ENCODE measurements around the gene GLRA1. TPM values are rescaled to one million over a fixed set of nuclear protein-coding genes. Genes with fewer than 3 reads are reported as not detected.

Gene GLRA1
- total RNA-seq, 1 experiment from 2014 or later: not detected

DNA sequence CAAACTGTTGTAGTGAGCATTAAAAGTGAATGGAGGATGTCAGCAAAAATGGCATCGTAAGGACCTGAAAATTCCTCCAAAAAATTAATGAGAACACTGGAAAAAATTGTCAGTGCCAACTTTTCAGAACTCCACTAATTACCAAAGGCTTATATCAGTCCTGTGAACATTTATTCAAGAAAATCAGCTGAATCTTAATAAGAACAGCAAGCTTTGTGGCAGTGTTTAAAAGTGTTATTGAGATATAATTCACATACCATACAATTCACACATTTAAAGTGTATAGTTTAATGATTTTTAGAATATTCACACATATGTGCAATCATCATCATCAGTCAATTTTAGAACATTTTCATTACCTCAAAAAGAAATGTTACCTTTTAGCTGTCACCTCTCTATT is 95.3 kb downstream of the GLRA1 start:
- no peaks in the 10 kb centered on the region for H3K4me1 ChIP-seq (ENCODE audit: insufficient read depth, low read length)
- ATAC-seq: no peak
- no peak overlapping the region for H2AFZ ChIP-seq (ENCODE audit: low read length)
- no peaks in the 10 kb centered on the region for H3K79me2 ChIP-seq (ENCODE audit: low read length)
- H3K36me3 ChIP-seq (ENCODE audit: low read depth, low read length): no peaks in the 10 kb centered on the region
- no peaks in the 10 kb centered on the region for H4K20me1 ChIP-seq (ENCODE audit: low read length)
- H3K4me3 ChIP-seq (ENCODE audit: low read length): no peak overlapping the region
- ChIA-PET POLR2A (ENCODE audit: unreplicated experiment) (no interaction called here), CTCF (no interaction called here)
- BruUV-seq (replicated peaks): no TSS peak
- no peak overlapping the region for H3K4me2 ChIP-seq (ENCODE audit: low read length)
- no peaks in the 10 kb centered on the region for H3F3A ChIP-seq (ENCODE audit: low read length, unreplicated experiment)
- H3K9me2 ChIP-seq (replicated peaks; ENCODE audit: low read length): no peaks in the 10 kb centered on the region
- DNase-seq: no peak
- no peak for TF ChIP-seq EZH2 (IDR thresholded peaks at IDR 0.05; ENCODE audit: low read length, unreplicated experiment)
- TF ChIP-seq EZH2phosphoT487 (IDR thresholded peaks at IDR 0.05; ENCODE audit: borderline replicate concordance, low read length): no peak
- TF ChIP-seq, protein P1, sequence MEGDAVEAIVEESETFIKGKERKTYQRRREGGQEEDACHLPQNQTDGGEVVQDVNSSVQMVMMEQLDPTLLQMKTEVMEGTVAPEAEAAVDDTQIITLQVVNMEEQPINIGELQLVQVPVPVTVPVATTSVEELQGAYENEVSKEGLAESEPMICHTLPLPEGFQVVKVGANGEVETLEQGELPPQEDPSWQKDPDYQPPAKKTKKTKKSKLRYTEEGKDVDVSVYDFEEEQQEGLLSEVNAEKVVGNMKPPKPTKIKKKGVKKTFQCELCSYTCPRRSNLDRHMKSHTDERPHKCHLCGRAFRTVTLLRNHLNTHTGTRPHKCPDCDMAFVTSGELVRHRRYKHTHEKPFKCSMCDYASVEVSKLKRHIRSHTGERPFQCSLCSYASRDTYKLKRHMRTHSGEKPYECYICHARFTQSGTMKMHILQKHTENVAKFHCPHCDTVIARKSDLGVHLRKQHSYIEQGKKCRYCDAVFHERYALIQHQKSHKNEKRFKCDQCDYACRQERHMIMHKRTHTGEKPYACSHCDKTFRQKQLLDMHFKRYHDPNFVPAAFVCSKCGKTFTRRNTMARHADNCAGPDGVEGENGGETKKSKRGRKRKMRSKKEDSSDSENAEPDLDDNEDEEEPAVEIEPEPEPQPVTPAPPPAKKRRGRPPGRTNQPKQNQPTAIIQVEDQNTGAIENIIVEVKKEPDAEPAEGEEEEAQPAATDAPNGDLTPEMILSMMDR (conservative IDR thresholded peaks at IDR 0.05; ENCODE audit: low read depth, low read length): no peak
- H3K9ac ChIP-seq (ENCODE audit: low read length): no peak overlapping the region
- no peaks in the 10 kb centered on the region for H3K27me3 ChIP-seq (ENCODE audit: low read length)
- no peaks in the 10 kb centered on the region for H3K9me3 ChIP-seq (ENCODE audit: low read length)
- intact Hi-C loops (cut with micrococcal nuclease): loop anchor here (5.0 kb wide), 1 partner anchor 518 kb away; no protein-coding TSS in a partner anchor
- no peak overlapping the region for H3K27ac ChIP-seq (ENCODE audit: low read length)

DNA sequence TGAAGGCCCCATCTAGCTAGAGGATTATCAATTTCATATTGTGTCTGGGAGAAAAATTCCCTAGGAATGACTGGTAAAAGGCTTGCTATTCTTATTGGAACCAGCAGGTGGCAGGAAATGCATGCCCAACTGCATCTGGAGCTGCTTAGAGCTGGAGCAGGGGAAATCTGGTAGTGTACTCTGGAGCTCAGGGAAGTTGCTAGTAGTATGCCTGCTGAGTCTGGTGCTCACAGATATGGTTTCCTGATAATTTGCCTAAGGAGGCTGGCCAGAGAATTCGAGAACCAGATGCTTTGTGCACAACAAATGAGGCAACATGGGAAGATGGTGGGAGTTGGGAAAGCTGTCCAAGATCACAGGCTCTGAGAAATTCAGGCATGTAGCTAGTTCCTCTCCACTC is 99.2 kb downstream of the GLRA1 start:
- ChIA-PET POLR2A (ENCODE audit: unreplicated experiment) (no interaction called here), CTCF (interaction anchor here (0.5 to 1.9 kb wide), 7 partner anchors 43 to 663 kb away, joined by 3 to 23 read pairs (median 8); no protein-coding TSS in a partner anchor)
- no peaks in the 10 kb centered on the region for H3K79me2 ChIP-seq (ENCODE audit: low read length)
- H3K4me1 ChIP-seq (ENCODE audit: insufficient read depth, low read length): no peaks in the 10 kb centered on the region
- TF ChIP-seq EZH2 (IDR thresholded peaks at IDR 0.05; ENCODE audit: low read length, unreplicated experiment) (no peak), EZH2phosphoT487 (IDR thresholded peaks at IDR 0.05; ENCODE audit: borderline replicate concordance, low read length) (no peak)
- TF ChIP-seq, protein P1 (conservative IDR thresholded peaks at IDR 0.05; ENCODE audit: low read depth, low read length): peak; percentile 94
- no peaks in the 10 kb centered on the region for H3K27me3 ChIP-seq (ENCODE audit: low read length)
- no peaks in the 10 kb centered on the region for H4K20me1 ChIP-seq (ENCODE audit: low read length)
- no peaks in the 10 kb centered on the region for H3K9me2 ChIP-seq (replicated peaks; ENCODE audit: low read length)
- H3K36me3 ChIP-seq (ENCODE audit: low read depth, low read length): no peaks in the 10 kb centered on the region
- no peaks in the 10 kb centered on the region for H3F3A ChIP-seq (ENCODE audit: low read length, unreplicated experiment)
- H3K4me3 ChIP-seq (ENCODE audit: low read length): no peak overlapping the region
- intact Hi-C loops (cut with micrococcal nuclease): loop anchor here (1.0 to 5.0 kb wide), 4 partner anchors 318 to 522 kb away; no protein-coding TSS in a partner anchor
- H3K9ac ChIP-seq (ENCODE audit: low read length): no peak overlapping the region
- ATAC-seq (peak; percentile 81), DNase-seq (peak; percentile 84)
- H3K27ac ChIP-seq (ENCODE audit: low read length): no peak overlapping the region
- no peaks in the 10 kb centered on the region for H3K9me3 ChIP-seq (ENCODE audit: low read length)
- H3K4me2 ChIP-seq (ENCODE audit: low read length): no peak overlapping the region
- BruUV-seq (replicated peaks): no TSS peak
- H2AFZ ChIP-seq (ENCODE audit: low read length): no peak overlapping the region

DNA sequence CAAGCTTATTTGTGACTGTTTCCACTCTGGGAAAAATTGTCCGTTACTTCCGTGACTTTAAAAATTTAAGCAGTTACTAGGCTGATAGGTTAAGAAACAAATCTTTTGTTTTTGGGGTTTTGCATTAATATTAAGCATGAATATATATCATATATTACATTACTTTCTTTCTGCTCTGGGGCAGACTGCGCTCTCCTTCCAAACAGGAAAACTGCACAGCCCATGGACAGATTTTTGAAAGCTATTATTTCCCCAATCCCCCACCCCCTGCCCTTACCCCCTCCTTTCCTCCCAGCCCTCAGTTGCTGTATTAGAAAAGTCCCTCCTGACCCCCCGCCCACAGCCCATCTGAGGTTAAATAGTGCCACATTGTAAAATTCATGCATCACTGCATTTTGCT is 102.5 kb downstream of the GLRA1 start:
- no peaks in the 10 kb centered on the region for H3K9me3 ChIP-seq (ENCODE audit: low read length)
- intact Hi-C loops (cut with micrococcal nuclease): no loop called here
- no peak overlapping the region for H3K4me3 ChIP-seq (ENCODE audit: low read length)
- ATAC-seq (no peak), DNase-seq (no peak)
- no peak overlapping the region for H3K9ac ChIP-seq (ENCODE audit: low read length)
- ChIA-PET CTCF (no interaction called here), POLR2A (ENCODE audit: unreplicated experiment) (no interaction called here)
- no peaks in the 10 kb centered on the region for H3K9me2 ChIP-seq (replicated peaks; ENCODE audit: low read length)
- TF ChIP-seq, protein P1 (conservative IDR thresholded peaks at IDR 0.05; ENCODE audit: low read depth, low read length): no peak
- no peak for TF ChIP-seq EZH2phosphoT487 (IDR thresholded peaks at IDR 0.05; ENCODE audit: borderline replicate concordance, low read length)
- no peak for TF ChIP-seq EZH2 (IDR thresholded peaks at IDR 0.05; ENCODE audit: low read length, unreplicated experiment)
- no peaks in the 10 kb centered on the region for H3K4me1 ChIP-seq (ENCODE audit: insufficient read depth, low read length)
- no peak overlapping the region for H3K4me2 ChIP-seq (ENCODE audit: low read length)
- no peaks in the 10 kb centered on the region for H3K36me3 ChIP-seq (ENCODE audit: low read depth, low read length)
- H3K27ac ChIP-seq (ENCODE audit: low read length): no peak overlapping the region
- no peaks in the 10 kb centered on the region for H3K79me2 ChIP-seq (ENCODE audit: low read length)
- no peak overlapping the region for H2AFZ ChIP-seq (ENCODE audit: low read length)
- BruUV-seq (replicated peaks): no TSS peak
- H4K20me1 ChIP-seq (ENCODE audit: low read length): no peaks in the 10 kb centered on the region
- no peaks in the 10 kb centered on the region for H3K27me3 ChIP-seq (ENCODE audit: low read length)
- no peaks in the 10 kb centered on the region for H3F3A ChIP-seq (ENCODE audit: low read length, unreplicated experiment)
